Suprapubic skin (tissue), 3 donors: ENCODE results near the gene SLC13A4.

ENCODE experiments used
- CTCF ChIP-seq, 2 donors: fragments of 200-600 bp in 1 of 2; fragments of 450-650 bp in 1 of 2; sonication (generic) in 1 of 2; IDR thresholded peaks; one replicate each; pipeline ENCODE4 v1.5.1; 2016 to 2019; ENCODE audit warnings: antibody characterized with exemption in 2 of 2, mild to moderate bottlenecking in 1 of 2, moderate library complexity in 1 of 2
- POLR2A ChIP-seq, 2 donors: fragments of 450-650 bp; IDR thresholded peaks; one replicate each; pipeline ENCODE4 v1.6.1; 2017; ENCODE audit warnings: antibody characterized with exemption in 2 of 2, mild to moderate bottlenecking in 2 of 2, moderate library complexity in 2 of 2

GRCh38 chr7:135690566-135690965 is 37.4 kb downstream of the SLC13A4 start:
- TF ChIP-seq CTCF (IDR thresholded peaks at IDR 0.05) (no peak), POLR2A (IDR thresholded peaks at IDR 0.05) (no peak)
